Prostate gland (tissue), 2 donors: ENCODE data around the gene ADAMTS20.

ENCODE experiments used
- CTCF ChIP-seq, 4 experiments: fragments of 200-600 bp in 2 of 4; fragments of 450-650 bp in 2 of 4; sonication (generic) in 2 of 4; IDR thresholded peaks; 1 replicate in 3 of 4; 2 replicates in 1 of 4; pipeline ENCODE4 v1.5.1; 2016 to 2019; ENCODE audit warnings: antibody characterized with exemption in 4 of 4, mild to moderate bottlenecking in 2 of 4, moderate library complexity in 2 of 4
- POLR2A ChIP-seq: fragments of 450-650 bp; IDR thresholded peaks from one replicate; pipeline ENCODE4 v1.6.1; 2016; ENCODE audit warnings: antibody characterized with exemption, mild to moderate bottlenecking
- POLR2AphosphoS5 ChIP-seq: sonication (generic); formaldehyde crosslinking; IDR thresholded peaks from one replicate; pipeline ENCODE4 v1.6.1; 2017; ENCODE audit warnings: antibody characterized with exemption

GRCh38 chr12:43347026-43347425 is 205.0 kb downstream of the ADAMTS20 start:
- TF ChIP-seq CTCF (IDR thresholded peaks at IDR 0.05) (no peak), POLR2A (no peak), POLR2AphosphoS5 (no peak)
